GM18519 (cell line): Measurements from ENCODE around the gene INKA1.

ENCODE experiments used
- ATAC-seq: cut with Tn5 transposase; IDR thresholded peaks from one replicate; pipeline ENCODE4 v1.9.1; 2021; ENCODE audit warnings: mild to moderate bottlenecking, moderate library complexity; ENCODE audit not compliant: unreplicated experiment, low FRiP score

Gene INKA1

GRCh38 chr3:49785565-49786356, 17.3 kb upstream of the INKA1 start:
- ATAC-seq: peak; percentile 28

DNA sequence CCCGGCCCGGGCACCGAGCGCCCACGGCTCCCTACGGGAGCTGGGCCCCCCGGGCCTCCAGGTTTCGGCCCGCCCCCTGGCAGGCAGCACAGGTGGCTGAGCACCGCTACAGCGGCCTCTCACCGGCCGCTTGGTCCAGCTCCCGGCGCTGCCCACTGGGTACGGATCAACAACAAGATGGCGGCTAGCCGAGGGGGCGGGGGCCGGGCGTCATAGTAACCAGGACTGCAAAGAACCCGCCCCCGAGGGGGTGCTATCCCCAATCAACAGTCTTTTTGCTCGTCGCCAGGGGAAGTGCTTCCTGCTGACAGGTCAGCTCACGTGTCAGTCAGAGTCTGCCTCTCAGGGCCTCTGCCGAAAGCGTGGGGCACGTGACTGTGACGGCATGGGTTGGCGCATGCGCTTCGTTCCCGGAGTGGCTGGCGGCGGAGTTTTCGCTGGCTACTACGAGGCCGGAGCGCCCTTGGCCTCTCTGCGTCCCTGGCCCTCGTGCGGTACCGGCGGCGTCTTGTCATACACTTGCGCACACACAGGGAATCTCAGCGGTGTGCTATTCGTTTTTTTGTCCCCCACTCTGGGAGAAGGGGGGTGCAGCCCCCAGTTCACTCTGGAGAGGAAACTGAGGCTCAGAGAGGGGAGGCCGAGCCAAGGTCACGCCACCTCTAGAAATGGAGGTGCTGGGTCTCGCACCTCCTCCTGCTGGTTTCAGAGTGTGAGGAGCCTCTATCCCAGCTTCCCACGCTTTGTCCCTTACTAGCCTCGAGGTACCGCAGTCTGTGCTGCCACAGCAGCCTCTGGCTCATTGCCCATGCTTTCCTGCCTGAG, 16.5 kb upstream of the INKA1 start, which contains the start of gene IP6K1:
Gene IP6K1 (minus strand): TSS at position 186 of the 825 bp plus-strand sequence. CDS start 38,502 bp downstream, outside the sequence.
- peak; percentile 95 for ATAC-seq

- ATAC-seq: no peak
These were observed 15.9 kb upstream of the INKA1 start for GRCh38 chr3:49787182-49787464.

DNA sequence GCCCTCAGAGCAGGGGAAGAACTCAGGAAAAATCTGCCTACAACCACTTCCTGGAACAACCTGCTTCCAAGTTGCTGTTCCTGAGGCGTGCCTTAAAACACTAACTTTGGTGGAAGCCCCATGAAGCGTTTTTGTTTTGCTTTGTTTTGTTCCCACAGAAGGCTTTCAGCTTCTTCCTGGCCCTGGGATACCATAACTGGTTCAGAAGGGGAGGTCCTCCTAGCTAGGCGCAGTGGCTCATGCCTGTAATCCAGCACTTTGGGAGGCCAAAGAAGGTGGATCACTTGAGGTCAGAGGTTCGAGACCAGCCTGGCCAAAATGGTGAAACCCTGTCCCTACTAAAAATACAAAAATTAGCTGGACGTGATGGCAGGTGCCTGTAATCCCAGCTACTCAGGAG, 15.5 kb upstream of the INKA1 start:
- no peak for ATAC-seq

GRCh38 chr3:49788056-49788455, 15.0 kb upstream of the INKA1 start:
- ATAC-seq: no peak

- no peak for ATAC-seq
These were observed 12.2 kb upstream of the INKA1 start for GRCh38 chr3:49790626-49791411.

GRCh38 chr3:49791571-49791970, 11.5 kb upstream of the INKA1 start:
- no peak for ATAC-seq

DNA sequence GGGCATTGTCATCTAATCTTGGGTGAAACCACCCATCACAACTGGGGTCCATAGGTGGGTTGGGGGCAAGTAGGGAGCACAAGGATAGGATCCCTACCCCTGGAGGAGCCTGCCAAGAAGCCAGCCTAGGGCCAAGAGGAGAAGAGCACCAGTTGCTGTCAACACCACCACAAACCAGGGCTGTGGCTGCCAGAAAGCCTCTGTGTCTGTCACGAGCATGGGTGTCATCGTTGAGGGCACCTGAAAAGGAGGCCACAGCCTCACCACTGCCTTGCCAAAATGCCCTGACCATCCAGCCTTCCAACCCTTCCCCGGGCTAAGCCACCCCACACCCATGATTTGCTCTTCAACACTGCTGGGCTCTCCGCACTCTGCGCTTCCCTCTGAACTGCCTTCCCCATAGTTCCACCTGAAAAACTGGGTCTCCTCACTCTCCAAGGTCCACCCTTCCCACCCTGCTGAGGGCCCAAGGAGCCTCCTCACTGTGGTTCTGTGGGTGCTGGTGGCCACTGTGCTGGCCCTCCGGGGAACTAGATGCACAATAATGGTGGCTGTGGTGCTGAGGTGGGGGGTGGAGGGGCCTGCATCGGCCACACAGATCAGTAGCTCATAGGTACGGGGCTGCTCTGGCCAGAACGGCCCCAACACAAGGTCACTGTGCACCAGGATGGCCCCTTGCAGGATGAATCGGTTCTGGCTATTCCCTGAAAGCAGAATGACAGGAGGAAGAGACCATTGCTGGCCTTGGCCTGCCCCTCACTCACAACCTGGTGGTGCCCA, 10.5 kb upstream of the INKA1 start:
- no peak for ATAC-seq

GRCh38 chr3:49793486-49794085, 9.5 kb upstream of the INKA1 start:
- ATAC-seq: no peak

GRCh38 chr3:49794431-49794830, 8.6 kb upstream of the INKA1 start:
- ATAC-seq: no peak

DNA sequence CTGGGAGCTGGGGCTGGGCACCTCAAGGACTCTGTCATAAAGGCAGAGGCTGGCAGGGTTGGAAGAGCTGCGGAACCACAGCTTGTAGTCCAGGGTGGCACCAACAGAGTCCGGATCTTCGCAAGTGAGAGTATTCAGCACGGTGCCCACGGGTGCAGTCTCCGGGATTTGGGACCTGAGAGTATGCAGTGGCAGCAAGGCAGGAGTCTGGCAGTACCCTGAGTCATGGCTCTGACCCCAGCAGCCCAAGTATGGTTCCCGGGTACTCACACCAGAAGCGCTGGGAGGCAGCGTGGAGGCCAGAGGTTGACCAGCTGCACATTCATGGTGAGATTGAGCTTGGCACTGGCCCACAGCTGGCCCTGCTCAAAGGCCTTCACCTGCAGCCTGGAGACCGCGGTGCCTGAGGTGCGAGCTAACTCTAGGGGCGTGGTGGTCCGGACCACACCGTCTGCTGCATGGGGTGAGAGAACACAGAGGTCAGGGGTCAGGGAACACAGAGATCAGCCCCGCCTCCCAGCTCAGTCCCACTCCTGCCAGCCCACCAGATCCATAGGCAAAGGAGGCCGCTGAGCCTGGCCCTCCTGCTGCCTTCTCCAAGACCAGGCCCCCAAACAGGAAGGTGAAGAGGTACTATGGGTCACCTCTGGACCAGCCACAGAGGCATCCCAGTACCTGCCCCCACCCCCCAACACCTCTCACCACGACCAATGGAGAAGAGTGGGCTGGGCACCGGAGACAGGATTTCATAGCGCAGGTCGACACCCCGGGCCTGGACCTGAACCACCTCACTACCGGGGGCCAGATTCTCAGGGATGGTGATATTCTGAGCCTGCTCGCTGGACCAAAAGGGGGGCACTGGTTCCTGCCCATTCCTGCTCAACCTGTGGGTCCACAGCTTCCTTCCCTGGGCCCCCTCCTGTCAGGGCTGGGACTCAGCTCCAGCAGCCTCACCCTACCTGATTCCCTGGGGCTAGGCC, 7.8 kb upstream of the INKA1 start:
- no peak for ATAC-seq

DNA sequence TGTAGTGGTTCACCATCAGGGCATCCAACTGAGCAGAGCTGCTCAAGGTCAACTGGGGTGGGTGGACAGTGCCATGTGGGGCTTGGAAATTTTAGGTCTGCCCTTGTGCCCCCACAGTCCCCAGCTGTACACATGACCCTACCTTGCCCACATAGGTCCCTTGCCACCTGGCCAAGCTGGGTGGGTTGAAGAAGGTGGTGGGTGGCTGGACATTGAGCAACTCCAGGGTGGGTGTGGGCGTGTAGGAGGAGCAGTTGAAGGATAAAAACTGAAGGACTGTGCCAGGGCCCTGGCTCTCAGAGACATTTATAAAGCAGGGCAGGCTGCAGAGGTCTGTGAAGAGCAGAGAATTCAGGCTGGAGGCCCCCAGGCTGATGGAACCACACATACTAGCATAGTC, 4.0 kb upstream of the INKA1 start:
- ATAC-seq: no peak

DNA sequence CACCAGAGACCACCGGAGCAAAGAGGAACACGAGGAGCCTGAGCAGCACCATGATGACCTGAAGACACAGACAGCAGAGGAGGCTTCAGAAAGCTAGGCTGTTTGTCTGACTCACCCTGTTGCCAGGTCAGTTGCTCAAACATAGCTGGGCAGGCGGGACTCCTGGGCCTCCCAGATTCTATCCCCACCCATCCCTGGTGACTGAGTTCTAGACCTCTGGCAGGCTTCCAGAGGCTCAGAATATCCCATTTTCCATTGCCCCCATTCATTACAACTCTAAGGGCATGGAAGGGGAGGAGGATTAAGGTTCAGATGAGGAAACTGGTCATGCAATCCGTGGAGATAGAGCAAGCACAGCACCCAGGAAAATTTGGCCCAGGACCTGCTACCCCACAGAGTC, 3.3 kb upstream of the INKA1 start, which contains the start of gene CDHR4:
Gene CDHR4 (minus strand): TSS at position 113 of the 400 bp plus-strand sequence. CDS start 61 bp downstream, at position 52.
- ATAC-seq: no peak

DNA sequence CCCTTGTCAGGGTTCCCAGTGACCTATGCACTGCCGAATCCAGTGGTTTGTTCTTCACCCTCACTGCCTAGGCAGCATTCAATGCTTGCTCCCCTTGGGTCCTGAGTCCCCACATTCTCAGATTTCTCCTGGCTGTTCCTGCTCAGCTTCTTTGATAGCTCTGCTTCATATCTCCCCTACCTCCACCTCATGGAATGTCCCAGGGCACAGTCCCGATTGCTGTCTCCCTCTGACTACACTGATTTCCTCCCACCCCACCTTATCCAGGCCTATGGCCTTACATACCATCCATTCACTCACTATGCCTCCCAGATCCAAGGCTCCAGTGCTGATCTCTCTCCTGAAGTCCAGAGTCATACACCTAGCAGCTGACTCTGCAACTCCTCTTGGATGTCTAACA, 1.9 kb upstream of the INKA1 start:
- ATAC-seq: no peak

DNA sequence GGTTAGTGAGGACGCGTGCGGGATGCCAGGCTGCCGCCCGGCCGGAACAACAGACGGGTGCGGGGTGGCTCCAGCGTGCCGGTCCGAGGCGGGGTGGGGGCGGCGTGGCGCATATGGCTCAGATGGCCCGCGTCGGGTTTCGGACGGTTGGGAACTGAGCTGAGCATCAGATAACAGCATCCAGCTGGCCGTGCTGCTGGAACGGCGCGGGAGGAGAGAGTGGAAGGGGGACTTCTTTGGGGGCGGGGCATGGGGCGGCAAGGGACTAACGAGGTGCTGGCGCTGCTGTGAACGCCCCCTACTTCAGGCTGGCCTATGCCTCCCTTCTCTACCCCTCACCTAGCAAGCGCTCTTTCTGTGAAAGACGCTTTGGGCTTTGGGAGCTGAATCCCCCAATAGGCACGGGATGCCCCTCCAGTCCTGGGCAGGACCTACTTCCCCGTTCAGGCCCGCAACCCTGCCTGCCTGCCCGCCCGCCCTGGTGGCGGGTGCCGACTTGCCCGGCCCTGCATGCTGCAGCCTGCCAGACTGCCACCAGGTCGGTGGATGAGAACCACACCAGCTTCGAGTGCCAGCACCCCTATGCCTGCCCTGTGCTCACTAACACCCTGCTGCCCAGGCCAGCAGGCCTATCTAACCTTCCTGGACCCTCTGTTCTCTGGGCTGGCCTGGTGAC, 542 bp downstream of the INKA1 start:
- ATAC-seq: no peak

DNA sequence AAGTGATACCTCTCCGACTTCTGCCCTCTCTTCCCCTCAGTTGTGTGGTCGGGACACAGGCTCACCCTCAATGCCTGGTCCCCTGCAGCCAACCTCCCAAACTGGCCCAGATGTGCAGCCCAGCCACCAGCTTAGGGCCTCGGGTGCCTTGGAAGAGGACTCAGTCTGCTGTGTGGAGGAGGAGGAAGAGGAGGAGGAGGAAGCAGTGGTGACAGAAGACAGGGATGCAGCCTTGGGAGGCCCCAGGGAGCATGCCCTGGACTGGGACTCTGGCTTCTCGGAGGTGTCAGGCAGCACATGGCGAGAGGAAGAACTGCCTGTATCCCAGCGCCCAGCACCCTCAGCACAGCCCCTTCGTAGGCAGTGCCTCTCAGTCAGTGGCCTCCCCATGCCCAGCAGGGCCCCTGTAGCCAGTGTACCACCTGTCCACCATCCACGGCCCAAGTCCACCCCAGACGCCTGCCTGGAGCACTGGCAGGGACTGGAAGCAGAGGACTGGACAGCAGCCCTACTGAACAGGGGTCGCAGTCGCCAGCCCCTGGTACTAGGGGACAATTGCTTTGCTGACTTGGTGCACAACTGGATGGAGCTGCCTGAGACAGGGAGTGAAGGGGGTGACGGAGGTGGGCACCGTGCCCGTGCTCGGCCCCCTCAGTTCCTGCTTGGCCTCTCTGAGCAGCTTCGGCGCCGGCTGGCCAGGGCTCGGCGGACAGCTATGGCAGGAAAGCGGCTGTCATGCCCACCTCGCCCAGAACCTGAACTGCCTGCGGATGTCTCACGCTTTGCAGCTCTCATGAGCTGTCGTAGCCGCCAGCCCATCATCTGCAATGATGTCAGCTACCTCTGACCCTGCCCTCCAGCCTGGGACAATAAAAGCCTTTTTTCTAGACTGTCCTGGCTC, 1.3 kb downstream of the INKA1 start:
- no peak for ATAC-seq

DNA sequence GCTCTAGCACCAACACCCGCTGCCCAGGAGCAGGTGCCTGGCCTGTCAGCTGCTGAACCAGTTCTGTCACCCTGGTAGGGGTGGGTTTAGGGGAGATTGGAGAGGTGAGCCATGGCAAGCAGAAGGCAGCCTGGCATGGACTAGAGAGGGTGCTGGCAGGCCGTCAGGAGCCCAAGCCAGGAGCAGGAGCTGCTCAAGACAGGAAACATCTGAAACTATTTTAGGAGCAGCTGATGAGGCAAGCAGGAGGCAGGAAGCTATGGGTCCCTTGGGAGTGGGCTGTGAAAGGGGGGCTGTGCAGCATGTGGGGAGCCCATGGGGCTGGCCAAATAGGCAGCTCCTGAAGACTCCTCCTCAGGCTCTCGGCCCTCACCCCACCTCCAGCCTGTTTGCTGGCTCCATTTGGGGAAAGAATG, 2.3 kb downstream of the INKA1 start:
- no peak for ATAC-seq
